OCI-LY3 (cell line): ENCODE data around the gene CHIT1.
"Not testable (repeated sequence)": the region's sequence is repeated elsewhere in the genome, so short reads cannot be mapped to it uniquely, and the experiment has no call there.

Source experiments
- H2AFZ ChIP-seq: fragments of 200-600, 300-600 bp; shearing (Covaris generic); 2 replicates; pipeline ENCODE4 v1.6.0; 2014; ENCODE audit warnings: antibody characterized with exemption, low read depth, low read length
- H3K27ac ChIP-seq: fragments of 200-600, 300-600 bp; sonication (generic); 2 replicates; pipeline ENCODE4 v1.5.1; 2014; ENCODE audit warnings: mild to moderate bottlenecking, low read length, moderate library complexity, mixed read lengths
- H3K27me3 ChIP-seq: fragments of 200-600, 300-600 bp; sonication (generic); 2 replicates; pipeline ENCODE4 v1.6.1; 2014; ENCODE audit warnings: low read depth, low read length, mixed read lengths
- H3K36me3 ChIP-seq: fragments of 200-600, 300-600 bp; sonication (generic); replicated peaks from 2 replicates; pipeline ENCODE3; 2014; ENCODE audit warnings: low read depth, low read length, mixed read lengths
- H3K4me1 ChIP-seq: fragments of 300-600, 200-600 bp; sonication (generic); 2 replicates; pipeline ENCODE4 v1.6.1; 2014; ENCODE audit warnings: low read length, mixed read lengths
- H3K4me2 ChIP-seq: fragments of 200-600, 300-600 bp; sonication (generic); 2 replicates; pipeline ENCODE4 v1.6.1; 2014; ENCODE audit warnings: low read length, mixed read lengths
- H3K4me3 ChIP-seq: fragments of 300-600, 200-600 bp; sonication (generic); 2 replicates; pipeline ENCODE4 v1.5.1; 2014; ENCODE audit warnings: antibody characterized with exemption, mild to moderate bottlenecking, low read length, moderate library complexity
- H3K79me2 ChIP-seq: fragments of 300-600, 200-600 bp; shearing (Covaris generic); 2 replicates; pipeline ENCODE4 v1.6.1; 2014; ENCODE audit warnings: mild to moderate bottlenecking, low read length, mixed read lengths
- H3K9ac ChIP-seq: fragments of 300-600, 200-600 bp; shearing (Covaris generic); 2 replicates; pipeline ENCODE4 v1.6.0; 2014; ENCODE audit warnings: mild to moderate bottlenecking, low read length, moderate library complexity
- H3K9me3 ChIP-seq: fragments of 200-600, 300-600 bp; shearing (Covaris generic); 2 replicates; pipeline ENCODE4 v1.6.1; 2014; ENCODE audit warnings: low read length, mixed read lengths; ENCODE audit not compliant: insufficient read depth
- H4K20me1 ChIP-seq: fragments of 200-600, 300-600 bp; sonication (generic); 2 replicates; pipeline ENCODE4 v1.6.1; 2016; ENCODE audit warnings: low read length, mixed read lengths; ENCODE audit not compliant: insufficient read depth
- CTCF ChIP-seq: fragments of 200-600, 300-600 bp; sonication (generic); IDR thresholded peaks from 2 replicates; pipeline ENCODE4 v1.5.1; 2014; ENCODE audit warnings: antibody characterized with exemption, low read length, low read depth
- EZH2phosphoT487 ChIP-seq: fragments of 200-600 bp; shearing (Covaris generic); IDR thresholded peaks from 2 replicates; pipeline ENCODE4 v1.6.1; 2018; ENCODE audit warnings: antibody characterized with exemption, mixed run types, low read depth

CHIT1 gene

GRCh38 chr1:203239526-203240305 is 10.2 kb upstream of the CHIT1 start:
- Histone ChIP-seq H3K27ac (no peak overlapping the region), H3K27me3 (peaks cover 38% of the 10 kb centered on the region), H3K4me3 (no peak overlapping the region), H3K79me2 (no peaks in the 10 kb centered on the region), H3K4me1 (no peaks in the 10 kb centered on the region), H3K36me3 (no peaks in the 10 kb centered on the region), H3K9ac (no peak overlapping the region), H3K4me2 (no peak overlapping the region), H3K9me3 (no peaks in the 10 kb centered on the region), H2AFZ (no peak overlapping the region), H4K20me1 (no peaks in the 10 kb centered on the region)
- TF ChIP-seq EZH2phosphoT487 (no peak), CTCF (no peak)

DNA sequence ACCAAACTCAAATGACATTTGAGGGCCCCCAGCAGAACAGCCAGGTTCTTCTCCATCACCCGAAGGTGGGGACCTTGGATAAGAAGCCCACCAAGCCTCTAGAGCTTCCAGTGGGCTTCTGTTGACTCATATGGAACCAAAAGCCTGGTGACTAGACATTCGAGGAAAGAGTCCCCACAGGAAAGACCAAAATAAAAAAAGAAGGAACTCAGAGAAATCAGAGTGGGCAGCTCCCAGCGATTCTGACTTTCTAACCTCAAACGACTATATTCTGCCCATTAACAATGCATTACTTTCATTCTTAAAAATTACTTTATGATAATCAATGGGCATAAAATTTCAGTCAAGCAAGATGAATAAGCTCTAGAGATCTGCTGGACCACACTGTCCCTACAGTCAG is 9.6 kb upstream of the CHIT1 start:
- Histone ChIP-seq H2AFZ (no peak overlapping the region), H3K27me3 (peaks cover 36% of the 10 kb centered on the region), H3K36me3 (no peaks in the 10 kb centered on the region), H3K9ac (no peak overlapping the region), H3K4me3 (no peak overlapping the region), H3K4me2 (no peak overlapping the region), H3K4me1 (no peaks in the 10 kb centered on the region), H3K27ac (no peak overlapping the region), H3K9me3 (no peaks in the 10 kb centered on the region), H4K20me1 (no peaks in the 10 kb centered on the region), H3K79me2 (no peaks in the 10 kb centered on the region)
- no peak for TF ChIP-seq EZH2phosphoT487
- TF ChIP-seq CTCF = no peak

GRCh38 chr1:203238535-203238934 is 9.1 kb upstream of the CHIT1 start:
- TF ChIP-seq EZH2phosphoT487 (no peak), CTCF (no peak)
- Histone ChIP-seq H3K9ac (no peak overlapping the region), H3K27me3 (peaks cover 36% of the 10 kb centered on the region), H4K20me1 (no peaks in the 10 kb centered on the region), H3K4me2 (no peak overlapping the region), H3K4me3 (no peak overlapping the region), H2AFZ (no peak overlapping the region), H3K27ac (no peak overlapping the region), H3K36me3 (no peaks in the 10 kb centered on the region), H3K4me1 (no peaks in the 10 kb centered on the region), H3K9me3 (no peaks in the 10 kb centered on the region), H3K79me2 (no peaks in the 10 kb centered on the region)

- not testable (repeated sequence) for H4K20me1 ChIP-seq, H3K9me3 ChIP-seq, H3K9ac ChIP-seq, H3K4me2 ChIP-seq, H2AFZ ChIP-seq, H3K4me3 ChIP-seq, H3K79me2 ChIP-seq, H3K36me3 ChIP-seq, H3K4me1 ChIP-seq, H3K27ac ChIP-seq
- H3K27me3 ChIP-seq = peaks cover 42% of the 10 kb centered on the region
Measured at GRCh38 chr1:203234901-203235300, 5.4 kb upstream of the CHIT1 start.
